Large intestine (tissue), 3 donors: ENCODE data around the gene UACA. TPM values are rescaled to one million over a fixed set of nuclear protein-coding genes. Genes with fewer than 3 reads are reported as not detected.

Experiments used
- DNase-seq, 2 donors: peaks; one replicate each; pipeline versions ENCODE4 v3.0.0 to v3.0.0-alpha.2; 2013
- H3K27ac ChIP-seq: one replicate; pipeline ENCODE4 v1.5.1; 2013; ENCODE audit warnings: low read length
- H3K27me3 ChIP-seq: 2 replicates; pipeline ENCODE4 v1.6.1; 2013; ENCODE audit warnings: low read length; ENCODE audit not compliant: control insufficient read depth, insufficient read depth
- H3K36me3 ChIP-seq: 2 replicates; pipeline ENCODE4 v1.6.1; 2013; ENCODE audit warnings: low read length; ENCODE audit not compliant: control insufficient read depth, insufficient read depth
- H3K4me1 ChIP-seq: one replicate; pipeline ENCODE4 v1.6.1; 2013; ENCODE audit warnings: low read length; ENCODE audit not compliant: control insufficient read depth, insufficient read depth
- H3K4me3 ChIP-seq: one replicate; pipeline ENCODE4 v1.5.1; 2013; ENCODE audit warnings: low read length
- H3K9me3 ChIP-seq: one replicate; pipeline ENCODE4 v1.6.1; 2013; ENCODE audit warnings: mild to moderate bottlenecking, low read depth, low read length, moderate library complexity; ENCODE audit not compliant: control insufficient read depth
- WGBS: methylation state at CpG from one replicate; pipeline ENCODE4 v1.1.5; 2013; ENCODE audit warnings: low lambda C conversion rate; ENCODE audit not compliant: insufficient coverage; 5-methylcytosine and 5-hydroxymethylcytosine counted together
- polyA plus RNA-seq: library from polyadenylated mRNA; unstranded; fragments of 120-200 nt; gene quantifications from one replicate; pipeline ENCODE4 v1.2.1, GENCODE V29; 2013

Gene UACA
- polyA plus RNA-seq, 1 donor: 65.2 TPM

DNA sequence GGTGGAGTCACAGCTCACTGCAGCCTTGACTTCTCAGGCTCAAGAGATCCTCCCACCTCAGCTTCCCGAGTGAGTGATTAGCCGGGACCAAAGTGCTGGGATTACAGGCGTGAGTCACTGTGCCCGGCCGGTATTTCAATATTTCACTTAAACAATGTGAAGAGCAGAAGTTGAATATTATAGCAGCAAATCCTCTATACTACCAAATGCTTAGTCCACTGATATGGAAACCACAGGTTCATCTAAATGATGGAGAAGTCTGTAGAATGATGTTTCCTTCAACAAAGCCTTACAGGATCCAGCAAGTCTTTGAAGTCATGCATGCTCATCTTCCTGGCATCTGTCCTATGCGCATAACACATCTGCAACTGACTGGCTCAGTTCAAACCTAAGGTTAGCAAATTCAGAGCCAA is 20.3 kb upstream of the UACA start:
- Histone ChIP-seq H3K36me3 (no peaks in the 10 kb centered on the region), H3K9me3 (no peaks in the 10 kb centered on the region), H3K27ac (peak overlapping the region; percentile 86), H3K27me3 (no peaks in the 10 kb centered on the region), H3K4me3 (no peak overlapping the region), H3K4me1 (peaks cover 48% of the 10 kb centered on the region)
- peak; percentile 72 to 87 for DNase-seq
- no CpG with 5 or more reads among the region's 6 CpGs for WGBS

DNA sequence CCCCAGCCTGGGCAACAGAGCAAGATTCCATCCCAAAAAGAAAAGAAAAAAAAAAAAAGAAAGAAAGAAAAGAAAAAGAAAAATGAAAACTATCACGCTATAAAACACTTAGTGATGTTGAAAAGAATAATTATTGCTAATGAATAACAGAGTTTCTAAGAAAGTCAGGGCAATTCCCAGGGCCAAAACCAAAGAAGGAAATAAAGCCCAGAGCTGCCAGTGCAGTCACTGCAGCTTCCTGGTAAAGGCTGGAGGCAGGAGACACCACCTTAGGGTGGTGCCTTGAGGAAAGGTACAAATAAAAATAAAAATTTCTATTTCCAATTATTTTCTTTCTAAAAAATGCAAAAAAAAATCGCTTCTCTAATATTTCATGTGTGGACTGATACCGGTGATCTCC is 19.7 kb upstream of the UACA start:
- no peaks in the 10 kb centered on the region for H3K36me3 ChIP-seq
- peak overlapping the region; percentile 86 for H3K27ac ChIP-seq
- no peak overlapping the region for H3K4me3 ChIP-seq
- peaks cover 44% of the 10 kb centered on the region for H3K4me1 ChIP-seq
- DNase-seq: peak in 1 of 2 donors; percentile 53
- H3K9me3 ChIP-seq: no peaks in the 10 kb centered on the region
- H3K27me3 ChIP-seq: no peaks in the 10 kb centered on the region
- 86% methylated on average over 2 of the region's 3 CpGs for WGBS

DNA sequence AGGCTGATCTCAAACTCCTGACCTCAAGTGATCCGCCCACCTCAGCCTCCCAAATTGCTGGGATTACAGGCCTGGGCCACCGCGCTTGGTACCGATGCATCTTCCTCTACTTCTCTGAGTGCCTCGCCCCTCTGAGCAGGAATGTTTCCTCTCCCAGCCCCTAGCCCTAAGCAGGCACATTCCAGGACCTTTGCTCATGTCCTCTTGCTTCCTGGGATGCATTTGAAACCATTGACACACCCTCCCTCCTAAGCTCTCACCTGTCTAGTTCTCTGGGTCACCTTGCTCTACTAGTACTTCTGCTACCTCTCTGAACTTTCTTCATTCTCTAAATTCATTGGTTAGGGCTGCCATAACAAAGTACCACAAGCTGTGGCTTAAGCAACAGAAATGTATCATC is 17.9 kb upstream of the UACA start:
- DNase-seq: peak in 1 of 2 donors; percentile 18
- H3K27me3 ChIP-seq: no peaks in the 10 kb centered on the region
- no CpG with 5 or more reads among the region's 5 CpGs for WGBS
- H3K36me3 ChIP-seq: no peaks in the 10 kb centered on the region
- H3K4me1 ChIP-seq: peaks cover 30% of the 10 kb centered on the region
- no peaks in the 10 kb centered on the region for H3K9me3 ChIP-seq
- no peak overlapping the region for H3K27ac ChIP-seq
- H3K4me3 ChIP-seq: no peak overlapping the region

DNA sequence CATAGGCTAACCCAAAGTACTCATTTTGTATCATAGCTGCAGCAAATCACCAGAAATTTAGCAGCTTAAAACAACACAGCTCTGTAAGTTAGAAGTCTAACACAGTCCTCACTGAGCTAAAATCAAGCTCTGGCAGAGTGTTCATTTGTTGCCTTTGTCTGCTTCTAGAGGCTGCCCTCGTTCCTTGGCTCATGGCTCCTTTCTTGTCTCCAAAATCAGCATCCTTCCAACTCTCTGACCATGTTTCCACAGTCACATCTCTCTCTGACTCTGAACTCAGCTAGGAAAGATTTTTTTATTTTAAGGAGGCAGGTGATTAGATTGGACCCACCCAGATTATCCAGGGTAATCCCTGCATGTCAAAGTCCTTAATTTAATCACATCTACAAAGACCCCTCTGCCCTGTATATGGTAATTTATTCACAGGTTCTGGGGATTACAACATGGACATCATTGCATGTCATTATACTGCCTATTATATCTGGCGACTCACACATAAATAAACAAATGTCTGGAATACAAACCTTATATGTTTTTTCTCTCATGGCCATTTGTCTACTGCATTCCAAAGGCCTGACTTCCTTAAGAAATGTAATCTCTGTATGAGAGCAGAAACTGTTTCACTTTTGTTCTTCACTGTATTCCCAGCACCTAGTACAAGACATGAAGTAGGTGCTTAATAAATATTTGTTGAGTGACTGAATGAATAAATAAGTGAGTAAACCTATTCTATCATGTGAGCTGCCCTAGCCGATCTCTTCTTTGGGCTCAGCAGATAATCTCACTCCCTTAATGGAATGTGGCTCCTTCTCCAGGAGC is 15.1 kb upstream of the UACA start:
- H3K9me3 ChIP-seq: no peaks in the 10 kb centered on the region
- H3K36me3 ChIP-seq: no peaks in the 10 kb centered on the region
- DNase-seq: peak in 1 of 2 donors; percentile 50
- H3K4me3 ChIP-seq: no peak overlapping the region
- H3K27me3 ChIP-seq: no peaks in the 10 kb centered on the region
- no CpG with 5 or more reads among the region's 3 CpGs for WGBS
- H3K4me1 ChIP-seq: peaks cover 8% of the 10 kb centered on the region
- no peak overlapping the region for H3K27ac ChIP-seq

DNA sequence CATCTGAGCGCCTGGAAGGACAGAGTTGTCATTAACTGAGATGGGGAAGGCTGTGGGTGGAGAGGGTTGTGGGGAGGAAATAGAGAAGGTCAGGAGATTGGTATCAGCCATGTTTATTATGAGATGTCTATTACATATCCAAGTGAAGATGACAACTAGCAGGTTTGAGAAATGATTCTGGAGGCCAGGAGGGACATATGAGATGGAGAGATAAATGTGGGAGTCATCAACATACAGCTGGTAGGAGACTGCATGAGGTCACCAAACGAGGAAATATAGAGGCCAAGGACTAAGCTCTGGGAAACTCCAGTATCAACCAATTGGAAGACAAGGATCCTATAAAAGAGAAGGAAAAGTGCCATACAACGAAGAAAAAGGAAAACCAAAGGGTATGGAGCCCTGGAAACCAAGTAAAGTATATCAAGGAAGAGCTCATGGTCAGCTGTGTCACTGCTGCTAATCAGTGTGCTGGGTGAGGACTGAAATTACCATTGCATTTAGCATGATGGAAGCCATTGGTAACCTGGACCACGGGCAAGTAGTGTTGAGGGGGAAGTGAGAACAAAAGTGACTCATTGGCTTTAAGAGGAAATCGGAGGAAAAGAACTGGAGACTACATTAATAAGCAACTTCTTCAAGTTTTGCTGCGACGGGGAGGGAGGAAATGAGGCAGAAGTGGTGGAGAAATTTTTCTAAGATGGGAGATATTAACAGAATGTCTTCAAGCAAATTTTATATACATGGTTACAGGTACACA is 14.0 kb upstream of the UACA start:
- DNase-seq: no peak
- Histone ChIP-seq H3K4me3 (no peak overlapping the region), H3K36me3 (no peaks in the 10 kb centered on the region), H3K9me3 (no peaks in the 10 kb centered on the region), H3K27ac (no peak overlapping the region), H3K4me1 (no peaks in the 10 kb centered on the region), H3K27me3 (no peaks in the 10 kb centered on the region)
- 100% methylated on average over 6 of the region's 7 CpGs for WGBS

DNA sequence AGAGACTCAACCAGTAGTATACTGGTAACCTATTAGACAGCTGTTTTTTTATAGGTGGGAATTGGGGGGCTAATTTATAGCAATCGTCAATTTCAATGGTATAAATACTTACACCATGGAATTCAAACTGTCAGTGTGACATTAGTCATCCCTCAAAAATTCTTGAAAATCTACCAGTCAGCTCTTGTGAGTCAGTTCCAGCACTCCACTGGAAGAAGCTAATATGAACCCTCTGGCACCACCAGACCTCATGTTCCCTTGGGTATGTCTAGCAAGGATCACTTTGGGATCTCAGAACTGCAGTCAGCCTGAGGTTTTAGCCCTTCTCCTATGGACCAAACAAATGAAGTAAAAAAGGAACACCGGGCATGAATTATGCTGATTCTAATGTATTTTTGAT is 11.8 kb upstream of the UACA start:
- DNase-seq: no peak
- no peak overlapping the region for H3K4me3 ChIP-seq
- no peak overlapping the region for H3K27ac ChIP-seq
- 70% methylated on average over 1 of the region's 2 CpGs for WGBS
- no peaks in the 10 kb centered on the region for H3K9me3 ChIP-seq
- H3K4me1 ChIP-seq: no peaks in the 10 kb centered on the region
- no peaks in the 10 kb centered on the region for H3K27me3 ChIP-seq
- no peaks in the 10 kb centered on the region for H3K36me3 ChIP-seq

DNA sequence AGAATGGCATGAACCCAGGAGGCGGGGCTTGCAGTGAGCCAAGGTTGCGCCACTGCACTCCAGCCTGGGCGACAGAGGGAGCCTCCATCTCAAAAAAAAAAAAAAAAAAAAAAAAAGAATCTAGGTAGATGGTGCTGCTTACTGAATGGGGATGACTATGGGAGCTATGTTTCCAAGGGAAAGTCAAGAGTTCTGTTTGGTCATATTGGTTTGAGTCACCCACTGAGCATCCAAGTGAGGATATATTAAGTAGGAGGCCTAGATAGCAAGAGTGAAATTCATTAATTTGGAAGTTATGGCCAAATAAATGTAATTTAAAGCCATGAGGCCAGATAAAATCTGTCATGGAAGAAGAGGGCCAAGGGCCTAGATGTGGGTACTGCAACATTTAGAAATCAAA is 9.0 kb upstream of the UACA start:
- Histone ChIP-seq H3K27ac (no peak overlapping the region), H3K36me3 (no peaks in the 10 kb centered on the region), H3K27me3 (no peaks in the 10 kb centered on the region), H3K9me3 (no peaks in the 10 kb centered on the region), H3K4me1 (peaks cover 6% of the 10 kb centered on the region), H3K4me3 (no peak overlapping the region)
- WGBS: no CpG with 5 or more reads among the region's 3 CpGs
- DNase-seq: no peak

DNA sequence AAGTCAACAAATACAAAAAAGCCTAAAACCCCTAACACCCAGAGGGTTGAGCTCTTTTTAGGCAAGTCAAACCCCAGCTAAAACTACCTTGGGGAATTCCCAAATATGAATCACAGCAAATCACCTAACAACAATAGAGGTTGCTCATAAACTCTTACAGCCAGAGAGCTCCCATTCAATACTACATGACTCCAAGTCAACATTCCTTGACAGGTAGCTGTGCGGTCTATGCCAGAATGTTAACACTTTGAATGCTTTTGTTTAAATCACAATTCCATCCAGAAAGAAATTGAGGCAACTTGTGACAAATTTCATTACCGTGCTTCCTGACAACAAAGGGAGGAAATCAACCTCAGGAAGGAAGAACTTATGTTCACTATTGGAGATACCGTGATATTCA is 7.5 kb upstream of the UACA start:
- no peak overlapping the region for H3K4me3 ChIP-seq
- DNase-seq: no peak
- WGBS: no CpG with 5 or more reads among the region's 3 CpGs
- no peaks in the 10 kb centered on the region for H3K9me3 ChIP-seq
- H3K27me3 ChIP-seq: no peaks in the 10 kb centered on the region
- H3K27ac ChIP-seq: no peak overlapping the region
- H3K36me3 ChIP-seq: no peaks in the 10 kb centered on the region
- peaks cover 6% of the 10 kb centered on the region for H3K4me1 ChIP-seq

DNA sequence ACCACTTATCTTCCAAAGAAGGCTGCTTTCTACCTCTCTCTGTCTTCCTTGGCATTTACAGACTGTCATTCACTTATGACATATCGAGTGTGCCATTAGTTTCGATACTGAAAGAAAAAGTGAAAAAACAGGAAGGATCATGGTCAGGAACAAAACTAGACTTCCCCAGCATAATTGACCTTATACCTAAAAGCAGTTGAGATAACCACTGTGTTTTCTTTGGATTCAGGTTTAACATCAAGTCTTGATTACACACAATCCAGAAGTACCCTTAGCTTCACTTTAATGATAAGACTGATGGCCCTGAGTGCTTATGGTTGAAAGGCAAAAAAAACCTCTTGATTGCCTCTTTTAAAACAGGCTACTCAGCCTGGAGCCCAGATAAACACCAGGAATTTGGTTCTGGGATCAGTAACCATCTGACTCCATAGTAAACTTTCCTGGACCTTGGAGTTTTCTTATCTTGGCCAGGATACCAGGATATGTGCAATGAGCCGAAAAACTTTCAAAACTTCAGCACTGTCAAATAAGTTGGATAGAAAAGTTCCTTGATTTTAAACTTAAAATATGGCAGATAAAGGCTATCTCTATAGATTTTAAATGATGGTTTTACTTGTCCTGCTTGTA is 5.0 kb upstream of the UACA start:
- WGBS: no CpG with 5 or more reads among the region's 3 CpGs
- H3K4me3 ChIP-seq: peak overlapping the region; percentile 5
- no peaks in the 10 kb centered on the region for H3K27me3 ChIP-seq
- peaks cover 6% of the 10 kb centered on the region for H3K4me1 ChIP-seq
- peak overlapping the region; percentile 68 for H3K27ac ChIP-seq
- no peaks in the 10 kb centered on the region for H3K36me3 ChIP-seq
- no peaks in the 10 kb centered on the region for H3K9me3 ChIP-seq
- peak in 1 of 2 donors; percentile 82 for DNase-seq

DNA sequence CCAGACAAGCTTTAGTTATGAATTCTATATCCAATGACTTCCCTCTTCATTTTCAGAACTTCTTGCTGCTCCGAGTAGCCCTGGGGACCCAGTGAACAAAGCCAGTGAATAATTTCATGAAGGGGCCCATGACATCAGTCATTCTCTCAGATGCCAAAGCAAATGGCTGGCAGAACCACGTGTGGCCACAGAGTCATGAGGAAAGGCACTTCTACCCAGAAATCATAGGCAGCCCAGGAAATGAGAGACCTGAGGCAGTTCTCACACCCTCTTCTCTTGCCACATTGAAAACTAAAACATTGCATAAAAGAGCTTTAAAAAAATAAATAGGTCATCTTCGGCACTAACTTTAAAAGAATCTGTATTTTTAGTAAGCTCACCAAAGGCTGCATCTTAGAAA is 4.3 kb upstream of the UACA start:
- peak in 1 of 2 donors; percentile 24 for DNase-seq
- Histone ChIP-seq H3K27me3 (no peaks in the 10 kb centered on the region), H3K4me3 (peak overlapping the region; percentile 5), H3K36me3 (no peaks in the 10 kb centered on the region), H3K4me1 (peaks cover 6% of the 10 kb centered on the region), H3K9me3 (no peaks in the 10 kb centered on the region), H3K27ac (peak overlapping the region; percentile 68)
- no CpG with 5 or more reads among the region's 3 CpGs for WGBS
